Measurements from ENCODE around the gene SLC25A22.

GRCh38 chr11:843818-844692 is 46.0 kb upstream of the SLC25A22 start:
- TF ChIP-seq POLR2A (IDR thresholded peaks at IDR 0.05) (peak; percentile 25), EP300 (IDR thresholded peaks at IDR 0.05) (peak; percentile 65)
